HG03097 (cell line): Measurements from ENCODE around the gene RPH3AL.
"Not testable (repeated sequence)": the region's sequence is repeated elsewhere in the genome, so short reads cannot be mapped to it uniquely, and the experiment has no call there.

Source experiments
- ATAC-seq: cut with Tn5 transposase; IDR thresholded peaks from one replicate; pipeline ENCODE4 v1.9.1; 2021; ENCODE audit not compliant: unreplicated experiment, low FRiP score

The RPH3AL gene

DNA sequence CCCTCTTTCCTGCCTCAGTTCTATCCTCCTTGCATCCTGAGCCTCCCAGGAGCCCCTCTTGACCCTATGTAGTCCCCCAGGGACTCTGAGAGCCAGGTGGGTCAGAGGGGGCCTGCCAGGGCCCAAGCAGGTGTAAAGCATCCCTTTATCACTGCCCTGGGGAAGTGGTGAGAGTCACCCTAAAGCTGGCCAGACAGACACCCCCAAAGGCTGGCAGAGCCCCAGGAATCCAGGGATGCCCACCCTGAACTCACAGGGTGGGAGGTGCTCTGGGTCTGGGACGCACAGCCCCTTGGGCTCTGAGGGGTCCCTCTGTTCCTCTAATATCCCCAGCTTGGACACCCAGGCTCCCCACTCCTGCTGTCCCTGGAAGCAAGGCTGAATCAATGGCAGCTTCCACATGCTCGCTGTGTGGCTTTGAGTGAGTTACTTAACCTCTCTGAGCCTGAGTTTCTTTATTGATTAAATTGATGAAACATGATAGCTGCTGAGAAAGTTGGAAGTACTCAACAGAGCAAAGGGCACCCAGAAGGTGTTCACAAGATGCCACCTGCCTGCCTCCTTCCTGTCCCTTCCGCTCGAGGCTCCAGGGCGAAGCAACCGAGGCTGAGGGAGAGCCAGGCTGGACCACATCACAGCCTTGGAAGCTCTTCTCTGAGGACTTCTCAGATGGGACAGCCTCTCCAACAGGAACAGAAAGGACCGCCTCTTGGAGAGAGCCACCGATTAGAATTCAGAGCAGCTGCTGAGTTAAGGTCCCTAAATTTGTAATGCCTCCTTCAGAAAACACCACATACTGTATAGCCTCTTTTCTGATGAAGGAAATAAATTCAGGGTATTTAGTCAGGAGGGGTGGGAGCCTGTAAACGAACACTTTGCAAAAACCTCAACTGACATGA, 104.0 kb downstream of the RPH3AL start:
- ATAC-seq, result no peak

DNA sequence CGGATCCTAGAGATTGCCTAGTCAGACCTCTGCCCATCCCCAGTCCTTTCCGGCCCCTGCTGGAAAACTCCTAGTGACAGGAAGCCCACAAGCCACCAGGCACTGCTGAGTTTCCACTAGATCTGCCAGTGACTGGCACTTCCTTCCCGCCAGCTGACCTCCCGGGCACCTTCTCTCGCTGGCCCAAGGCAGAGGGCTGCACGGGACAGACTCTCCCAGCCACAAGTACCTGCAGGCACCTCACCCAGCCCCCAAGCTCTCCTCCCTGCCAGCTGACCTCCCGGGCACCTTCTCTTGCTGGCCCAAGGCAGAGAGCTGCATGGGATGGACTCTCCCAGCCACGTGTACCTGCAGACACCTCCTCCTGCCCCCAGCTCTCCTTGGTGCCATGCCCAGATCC, 104.8 kb downstream of the RPH3AL start:
- no peak for ATAC-seq

DNA sequence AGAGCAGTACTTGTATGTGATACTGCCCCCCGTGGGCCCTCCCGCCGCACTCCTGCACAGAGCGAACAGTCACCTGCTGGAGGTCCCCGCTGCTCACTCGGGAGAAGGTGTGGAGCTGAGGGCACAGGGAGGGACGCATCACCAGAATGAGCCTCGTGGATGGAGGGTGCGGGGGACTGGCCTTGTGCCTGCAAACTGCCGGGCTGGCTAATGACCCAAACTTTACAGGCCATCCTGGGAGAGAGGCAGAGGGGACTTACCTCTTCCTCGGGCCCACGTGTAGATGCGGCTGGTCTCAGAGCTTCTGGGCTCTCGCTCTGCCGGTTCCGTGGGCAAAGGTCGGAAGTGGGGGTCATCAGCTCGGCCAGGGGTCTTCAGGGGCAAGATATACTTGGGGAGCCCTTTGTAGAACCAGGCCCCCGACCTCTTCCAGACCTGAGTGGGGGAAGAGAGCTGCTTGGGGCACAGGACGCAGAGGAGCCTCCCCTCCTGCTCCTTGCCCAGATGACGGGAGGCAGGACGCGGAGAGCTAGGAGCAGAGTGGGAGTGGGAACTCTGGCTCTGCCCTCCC, 105.7 kb downstream of the RPH3AL start:
- no peak for ATAC-seq

DNA sequence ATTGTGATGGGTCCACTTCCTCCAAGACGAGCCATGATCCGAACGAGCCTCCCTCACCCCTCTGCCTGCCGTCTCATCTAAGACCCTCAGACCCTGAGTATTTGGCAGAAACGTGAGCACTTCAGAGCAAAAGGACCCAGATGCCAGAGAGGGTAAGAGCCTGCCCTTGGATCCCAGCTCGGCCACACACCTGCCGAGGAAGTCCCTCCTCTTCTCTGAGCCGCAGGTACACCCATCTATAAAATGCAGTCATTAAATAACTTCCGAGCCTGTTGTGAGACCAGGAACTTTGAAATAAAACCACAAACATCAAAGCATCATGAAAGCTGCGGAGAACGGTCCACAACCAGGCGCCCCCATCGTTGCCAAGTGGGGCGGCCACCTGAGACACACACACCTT, 106.4 kb downstream of the RPH3AL start:
- ATAC-seq, result no peak

DNA sequence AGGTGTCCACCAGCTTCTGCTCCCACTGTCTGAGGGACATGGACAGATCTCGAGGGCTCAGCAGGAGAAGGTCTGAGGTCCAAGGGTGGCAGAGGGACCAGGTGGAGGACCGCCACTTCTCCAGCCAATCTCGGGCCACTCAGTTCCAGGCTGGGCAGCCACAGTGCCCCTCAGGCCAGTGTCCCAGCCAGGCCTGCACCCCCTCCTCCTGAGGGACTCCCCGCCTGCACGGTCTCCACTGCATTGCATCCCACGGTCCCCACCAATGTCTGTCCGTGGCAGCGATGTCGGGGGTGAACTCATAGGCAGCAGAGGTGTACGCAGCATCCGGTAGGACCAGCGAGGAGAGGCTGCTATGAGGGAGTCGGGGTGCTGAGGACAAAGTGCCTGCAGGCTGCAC, 107.0 kb downstream of the RPH3AL start:
- no peak for ATAC-seq

DNA sequence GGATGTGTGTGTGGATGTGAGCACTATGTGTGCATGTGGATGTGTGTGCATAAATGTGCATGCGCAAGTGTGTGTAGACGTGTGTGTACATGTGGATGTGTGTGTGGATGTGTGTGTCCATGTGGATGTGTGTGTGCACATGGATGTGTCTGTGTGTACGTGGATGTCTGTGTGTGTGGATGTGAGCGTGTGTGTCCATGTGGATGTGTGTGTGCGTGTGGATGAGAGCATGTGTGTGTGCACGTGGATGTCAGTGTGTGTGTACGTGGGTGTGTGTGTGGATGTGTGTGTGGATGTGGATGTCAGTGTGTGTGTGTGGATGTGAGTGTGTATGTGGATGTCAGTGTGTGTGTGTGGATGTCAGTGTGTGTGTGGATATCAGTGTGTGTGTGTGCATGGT, 107.6 kb downstream of the RPH3AL start:
- ATAC-seq, result no peak

DNA sequence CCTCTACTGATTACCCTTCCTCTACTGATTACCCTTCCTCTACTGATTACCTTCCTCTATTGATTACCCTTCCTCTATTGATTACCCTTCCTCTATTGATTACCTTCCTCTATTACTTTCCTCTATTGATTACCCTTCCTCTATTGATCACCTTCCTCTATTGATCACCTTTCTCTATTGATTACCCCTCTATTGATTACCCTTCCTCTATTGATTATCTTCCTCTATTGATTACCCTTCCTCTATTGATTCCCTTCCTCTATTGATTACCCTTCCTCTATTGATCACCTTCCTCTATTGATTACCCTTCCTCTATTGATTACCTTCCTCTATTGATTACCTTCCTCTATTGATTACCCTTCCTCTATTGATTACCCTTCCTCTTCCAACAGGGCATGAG, 108.7 kb downstream of the RPH3AL start:
- not testable (repeated sequence) for ATAC-seq

DNA sequence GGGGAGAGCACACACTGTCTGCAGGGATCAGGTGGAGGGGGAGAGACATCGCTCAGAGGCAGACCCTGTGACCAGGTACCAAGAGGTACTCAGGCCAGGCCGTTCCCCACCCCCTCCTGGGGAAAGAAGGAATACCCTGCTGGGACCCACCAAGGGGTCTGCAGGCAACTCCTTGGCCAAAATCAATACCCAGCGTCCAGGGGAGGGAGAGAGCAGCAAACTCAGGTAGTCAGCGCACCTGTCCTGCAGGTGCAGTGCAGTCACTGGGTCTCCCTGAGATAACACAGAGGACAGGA, 113.7 kb downstream of the RPH3AL start:
- no peak for ATAC-seq

DNA sequence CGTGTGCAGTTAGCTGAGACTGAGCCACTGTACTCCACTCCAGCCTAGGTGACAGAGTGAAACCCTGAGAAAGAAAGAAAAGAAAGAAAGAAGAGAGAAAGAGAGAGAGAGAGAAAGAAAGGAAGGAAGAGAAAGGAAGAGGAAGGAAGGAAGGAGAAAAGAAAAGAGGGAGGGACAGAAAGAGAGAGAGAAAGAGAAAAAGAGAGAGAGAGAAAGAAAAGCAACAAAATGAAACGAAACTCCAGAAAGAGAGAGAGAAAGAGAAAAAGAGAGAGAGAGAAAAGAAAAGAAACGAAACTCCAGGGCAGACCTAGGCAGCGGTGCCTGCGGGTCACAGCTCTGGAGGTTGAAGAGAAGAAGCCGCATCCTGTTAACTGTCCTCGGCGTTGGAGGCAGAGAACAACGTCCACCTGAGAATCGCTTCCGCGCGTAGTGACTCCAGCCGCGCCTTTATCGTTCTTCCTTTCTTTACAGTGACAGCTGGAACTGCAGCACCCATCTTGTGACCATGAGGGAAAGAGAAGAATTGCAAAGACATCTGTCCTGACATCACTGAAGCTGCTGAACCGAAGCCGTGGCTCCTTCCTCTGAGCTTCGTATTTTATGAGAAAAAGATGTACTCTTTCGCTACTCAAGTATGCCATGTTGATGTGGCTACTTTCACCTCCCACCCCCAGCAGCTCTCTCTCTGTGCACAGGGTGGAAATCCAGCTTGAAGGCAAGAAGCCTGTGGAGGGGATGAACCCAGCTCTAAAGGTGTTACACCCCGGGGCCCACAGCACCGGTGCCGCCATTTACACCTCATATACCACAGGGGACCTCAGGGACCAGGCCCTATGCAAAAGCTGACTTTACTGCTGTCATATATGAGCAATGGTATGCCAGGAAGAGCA, 114.3 kb downstream of the RPH3AL start:
- ATAC-seq, result no peak

DNA sequence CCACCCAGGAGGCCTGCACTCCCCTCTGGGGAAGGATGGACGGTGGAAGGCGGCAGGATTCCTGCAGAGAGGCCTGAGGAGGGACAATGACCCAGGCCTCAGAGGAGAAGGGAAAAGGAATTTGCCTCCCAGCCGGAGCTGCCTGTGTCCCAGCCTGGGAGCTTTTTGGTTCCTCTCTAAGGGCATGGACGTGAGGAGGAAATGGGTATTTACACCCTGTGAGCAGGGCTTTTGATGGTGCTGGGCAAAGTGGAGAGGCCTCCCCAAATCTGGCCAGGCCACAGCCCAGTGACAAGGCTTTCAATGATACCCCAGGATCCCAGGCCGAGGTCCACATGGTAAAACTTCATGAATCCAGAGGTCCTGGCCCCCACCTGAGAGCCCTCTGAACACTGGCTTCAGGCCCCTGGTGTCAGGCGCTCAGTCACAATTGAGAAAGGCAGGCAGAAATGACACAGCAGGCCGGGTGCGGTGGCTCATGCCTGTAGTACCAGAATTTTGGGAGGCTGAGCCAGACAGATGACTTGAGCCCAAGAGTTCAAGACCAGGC, 115.1 kb downstream of the RPH3AL start:
- ATAC-seq, result no peak

DNA sequence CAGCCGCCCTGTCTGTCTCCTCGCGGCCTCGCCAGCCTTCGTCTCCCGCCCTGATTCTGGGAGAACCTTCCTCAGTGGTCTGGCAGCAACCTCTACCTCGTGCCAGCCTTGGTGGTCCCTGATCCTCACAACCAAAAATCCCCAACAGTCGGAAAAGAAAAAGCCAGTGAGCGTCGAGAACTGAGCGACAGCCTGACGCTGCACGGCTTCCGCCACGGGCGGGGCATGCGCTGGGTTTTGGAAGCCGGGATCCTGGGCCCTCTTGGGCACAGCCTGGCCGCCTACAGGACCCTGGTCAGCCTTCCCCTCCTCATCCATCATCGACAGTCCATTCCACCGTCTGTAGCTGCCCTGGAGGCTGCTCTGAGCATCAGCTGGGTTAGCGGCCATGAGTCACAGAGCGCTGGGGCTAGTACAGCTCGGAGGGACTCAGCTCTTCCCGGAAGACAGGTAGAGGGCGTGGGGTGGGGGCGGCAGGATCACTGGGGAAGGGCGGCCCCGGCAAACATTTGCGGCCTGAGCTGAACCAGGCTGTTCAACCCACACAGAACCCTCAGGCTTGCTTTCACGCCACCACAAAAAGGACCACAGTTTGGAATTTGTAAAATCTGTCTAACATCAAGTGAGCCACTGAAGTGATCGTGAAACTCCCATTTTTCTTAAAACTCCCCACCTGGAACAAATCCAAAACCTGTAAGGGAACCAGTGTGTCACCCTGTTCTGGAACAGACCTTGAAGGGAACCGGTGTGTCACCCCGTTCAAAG, 115.8 kb downstream of the RPH3AL start:
- no peak for ATAC-seq

DNA sequence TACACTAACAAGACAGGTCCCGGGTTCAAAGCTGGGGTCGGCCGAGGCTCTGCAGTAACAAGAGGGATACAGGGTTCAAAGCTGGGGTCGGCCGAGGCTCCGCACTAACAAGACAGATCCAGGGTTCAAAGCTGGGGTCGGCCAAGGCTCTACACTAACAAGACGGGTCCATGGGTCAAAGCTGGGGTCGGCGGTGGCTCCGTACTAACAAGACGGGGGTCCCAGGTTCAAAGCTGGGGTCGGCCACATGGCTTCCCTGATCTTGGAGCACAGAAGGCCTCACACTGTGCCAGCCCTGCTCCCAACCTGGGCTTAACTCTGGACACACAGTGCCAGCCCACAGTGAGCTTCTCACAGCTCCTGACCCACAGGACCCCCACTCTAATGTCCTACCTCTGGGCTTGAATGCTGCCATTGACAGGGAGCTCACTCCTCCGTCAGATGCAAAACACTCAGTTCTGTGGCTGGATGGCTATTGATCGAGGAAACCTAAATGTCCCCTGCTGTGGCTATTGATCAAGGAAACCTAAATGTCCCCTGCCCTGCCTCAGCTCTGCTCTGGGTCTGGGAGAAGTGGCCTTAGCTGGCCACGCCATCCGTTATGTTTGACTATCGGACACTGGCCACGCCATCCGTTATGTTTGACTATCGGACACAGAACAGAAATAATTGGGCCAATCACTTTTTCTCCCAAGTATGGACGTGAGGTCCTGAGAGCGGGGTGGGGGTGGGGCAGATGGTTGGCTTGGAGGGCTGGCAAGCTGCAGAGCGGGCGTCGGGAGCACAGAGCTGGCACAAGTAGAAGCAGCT, 116.6 kb downstream of the RPH3AL start:
- no peak for ATAC-seq

DNA sequence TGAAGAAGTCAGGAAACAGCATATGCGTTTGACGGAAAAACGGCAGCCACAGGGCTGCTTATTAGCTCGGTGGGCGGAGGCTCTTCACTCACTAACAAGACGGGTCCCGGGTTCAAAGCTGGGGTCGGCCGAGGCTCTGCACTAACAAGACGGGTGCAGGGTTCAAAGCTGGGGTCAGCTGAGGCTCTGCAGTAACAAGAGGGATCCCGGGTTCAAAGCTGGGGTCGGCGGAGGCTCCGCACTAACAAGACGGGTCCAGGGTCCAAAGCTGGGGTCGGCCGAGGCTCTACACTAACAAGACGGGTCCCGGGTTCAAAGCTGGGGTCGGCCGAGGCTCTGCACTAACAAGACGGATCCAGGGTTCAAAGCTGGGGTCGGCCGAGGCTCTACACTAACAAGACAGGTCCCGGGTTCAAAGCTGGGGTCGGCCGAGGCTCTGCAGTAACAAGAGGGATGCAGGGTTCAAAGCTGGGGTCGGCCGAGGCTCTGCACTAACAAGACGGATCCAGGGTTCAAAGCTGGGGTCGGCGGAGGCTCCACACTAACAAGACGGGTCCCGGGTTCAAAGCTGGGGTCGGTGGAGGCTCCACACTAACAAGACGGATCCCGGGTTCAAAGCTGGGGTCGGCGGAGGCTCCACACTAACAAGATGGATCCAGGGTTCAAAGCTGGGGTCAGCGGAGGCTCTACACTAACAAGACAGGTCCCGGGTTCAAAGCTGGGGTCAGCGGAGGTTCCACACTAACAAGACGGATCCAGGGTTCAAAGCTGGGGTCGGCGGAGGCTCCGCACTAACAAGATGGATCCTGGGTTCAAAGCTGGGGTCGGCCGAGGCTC, 117.4 kb downstream of the RPH3AL start:
- ATAC-seq, result not testable (repeated sequence)

DNA sequence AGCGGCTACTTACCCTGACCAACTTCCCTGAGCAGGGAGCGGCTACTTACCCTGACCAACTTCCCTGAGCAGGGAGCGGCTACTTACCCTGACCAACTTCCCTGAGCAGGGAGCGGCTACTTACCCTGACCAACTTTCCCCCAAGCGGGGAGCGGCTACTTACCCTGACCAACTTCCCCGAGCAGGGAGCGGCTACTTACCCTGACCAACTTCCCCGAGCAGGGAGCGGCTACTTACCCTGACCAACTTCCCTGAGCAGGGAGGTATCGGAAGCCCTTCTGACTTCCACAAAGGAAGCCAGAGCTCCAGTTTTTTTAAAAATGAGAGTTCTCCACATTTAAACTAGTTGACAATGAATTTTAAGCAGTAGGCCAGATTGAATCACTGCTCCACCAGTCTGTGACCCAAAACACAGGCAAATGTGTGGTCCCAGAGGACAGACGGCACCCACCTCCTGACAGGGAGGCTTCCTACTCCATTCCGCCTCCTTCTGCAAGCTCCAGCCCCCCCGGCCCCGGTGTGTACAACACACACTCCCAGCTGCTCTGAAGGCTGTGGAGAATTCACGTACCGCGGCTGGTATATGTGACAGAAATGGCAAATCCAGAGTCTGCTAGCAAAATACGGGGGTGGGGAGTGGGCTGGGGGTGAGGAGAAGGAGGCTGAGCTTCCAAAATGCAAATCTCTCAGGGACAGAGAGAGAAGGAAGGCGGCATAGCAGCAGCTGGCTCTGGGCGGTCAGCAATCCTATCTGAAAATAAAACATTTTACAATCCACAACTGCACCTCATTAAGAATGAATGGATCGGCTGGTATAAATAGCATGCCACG, 118.2 kb downstream of the RPH3AL start:
- not testable (repeated sequence) for ATAC-seq

DNA sequence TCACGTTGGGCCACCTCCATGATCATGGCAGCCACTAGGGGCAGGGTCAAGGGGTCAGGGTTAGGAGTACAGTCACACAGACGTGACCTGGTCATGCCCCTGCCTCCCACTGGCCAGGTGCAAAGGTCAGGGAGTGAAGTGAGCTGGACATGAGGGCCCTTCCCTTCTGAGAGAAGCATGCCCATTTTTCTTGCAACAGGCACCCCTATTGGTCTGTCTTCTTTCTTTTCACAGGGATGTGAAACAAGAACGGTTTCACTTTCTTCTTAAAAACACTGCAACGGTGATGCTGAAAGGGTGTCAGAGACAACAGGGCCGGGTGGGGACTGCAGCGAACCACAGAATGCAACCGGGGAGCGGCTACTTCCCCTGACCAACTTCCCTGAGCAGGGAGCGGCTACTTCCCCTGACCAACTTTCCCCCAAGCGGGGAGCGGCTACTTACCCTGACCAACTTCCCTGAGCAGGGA, 119.1 kb downstream of the RPH3AL start:
- no peak for ATAC-seq

DNA sequence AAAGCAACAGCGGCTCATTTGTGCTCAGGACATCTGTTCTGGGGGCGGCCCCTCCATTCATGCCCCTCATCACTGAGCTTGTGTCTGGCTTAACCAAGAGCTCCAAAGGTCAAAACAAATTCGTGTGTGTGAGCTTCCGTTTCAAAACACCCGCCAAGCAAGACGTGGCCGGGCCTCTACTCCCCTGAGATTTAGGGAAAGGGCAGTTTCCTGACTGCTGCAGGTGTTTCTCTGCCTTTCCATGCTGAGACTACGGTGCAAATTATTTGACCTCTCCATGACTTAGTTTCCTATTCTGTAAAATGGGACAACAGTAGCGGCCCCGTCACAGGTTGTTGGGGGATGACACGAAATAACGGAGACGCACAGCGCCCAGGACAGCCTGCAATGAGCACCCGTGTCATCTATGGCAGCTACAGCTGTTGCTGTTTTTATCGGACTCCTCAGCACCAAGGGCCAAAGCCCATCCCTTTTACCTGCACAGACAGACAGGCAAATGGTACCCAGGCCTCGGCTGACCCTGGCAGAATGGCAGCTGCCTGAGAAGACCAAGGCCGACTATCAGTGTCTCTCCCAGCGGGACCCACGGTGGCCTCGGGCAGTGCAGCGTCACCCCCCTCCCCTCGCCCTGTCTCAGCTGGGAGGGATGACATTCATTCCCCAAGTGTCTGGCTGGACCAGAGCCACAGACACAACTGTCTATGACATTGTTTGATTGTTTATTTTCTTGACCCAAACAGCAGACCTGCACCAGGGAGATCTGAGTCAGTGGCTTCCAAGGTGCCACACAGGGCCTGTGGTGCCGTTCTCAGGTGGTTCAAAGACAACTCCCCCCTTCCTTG, 120.4 kb downstream of the RPH3AL start:
- ATAC-seq, result no peak
